Testis (tissue), 2 donors: ENCODE results near the gene YEATS2.

Experiments used
- CTCF ChIP-seq, 3 experiments: fragments of 450-650 bp in 2 of 3; fragments of 200-600 bp in 1 of 3; sonication (generic) in 1 of 3; IDR thresholded peaks; one replicate each; pipeline ENCODE4 v1.5.1; 2016 to 2019; ENCODE audit warnings: antibody characterized with exemption in 3 of 3, mild to moderate bottlenecking in 2 of 3, moderate library complexity in 1 of 3
- POLR2A ChIP-seq: fragments of 450-650 bp; IDR thresholded peaks from one replicate; pipeline ENCODE4 v1.6.1; 2017; ENCODE audit warnings: antibody characterized with exemption, mild to moderate bottlenecking, moderate library complexity

- no peak for TF ChIP-seq CTCF (IDR thresholded peaks at IDR 0.05)
- TF ChIP-seq POLR2A, result no peak
Observed at GRCh38 chr3:183730361-183730760, 32.8 kb downstream of the YEATS2 start.
